Activated B cell treated with CpG ODN at 0.5 μM for 24 hours (primary cell): Measurements from ENCODE around the gene SOX5. TPM values are rescaled to one million over a fixed set of nuclear protein-coding genes. Genes with fewer than 3 reads are reported as not detected.

Source experiments
- ATAC-seq: fragments of 200-7000 bp; cut with Tn5 transposase; one replicate; pipeline ENCODE4 v1.10.0; 2021; ENCODE audit warnings: low read depth, mild to moderate bottlenecking, moderate library complexity
- CTCF ChIA-PET: fragments of 350-600 bp; sonication (Branson Sonifier 250); formaldehyde crosslinking; loops from one replicate; lab custom pipeline; 2021; ENCODE audit warnings: antibody characterized with exemption; lab: Charles Lee
- POLR2A ChIA-PET: fragments of 350-600 bp; sonication (Branson Sonifier 250); formaldehyde crosslinking; loops from one replicate; lab custom pipeline; 2021; ENCODE audit warnings: antibody characterized with exemption; lab: Charles Lee
- DNase-seq: peaks from one replicate; pipeline ENCODE4 v3.0.0; 2022
- H3K27ac Mint-ChIP-seq: one replicate; pipeline ENCODE4 v1.8.0; 2020; ENCODE audit warnings: mixed read lengths
- H3K27me3 Mint-ChIP-seq: one replicate; pipeline ENCODE4 v1.8.0; 2021; ENCODE audit warnings: mixed read lengths
- H3K36me3 Mint-ChIP-seq: one replicate; pipeline ENCODE4 v1.8.0; 2021; ENCODE audit warnings: low read depth, mixed read lengths
- H3K4me1 Mint-ChIP-seq: one replicate; pipeline ENCODE4 v1.8.0; 2021; ENCODE audit warnings: mixed read lengths
- H3K4me3 Mint-ChIP-seq: one replicate; pipeline ENCODE4 v1.8.0; 2020; ENCODE audit warnings: mild to moderate bottlenecking, mixed read lengths
- H3K9me3 Mint-ChIP-seq: one replicate; pipeline ENCODE4 v1.8.0; 2020; ENCODE audit warnings: mixed read lengths
- CTCF ChIP-seq: fragments of 200-600 bp; IDR thresholded peaks from one replicate; pipeline ENCODE4 v1.8.0; 2022; ENCODE audit warnings: antibody characterized with exemption, mild to moderate bottlenecking
- intact Hi-C: fragments of 100-400 bp; cut with micrococcal nuclease; formaldehyde crosslinking; loops from one replicate; pipeline ENCODE4 v1.15.1; 2024
- total RNA-seq: library from RNA; stranded (reverse); gene quantifications from 2 replicates; pipeline ENCODE4 v1.2.3, GENCODE V29; 2022

Gene SOX5
- total RNA-seq, 1 donor from 2014 or later: 85.5 TPM

GRCh38 chr12:23576372-23576771, 373.1 kb downstream of the SOX5 start:
- ChIA-PET POLR2A (no interaction called here), CTCF (no interaction called here)
- no peak overlapping the region for H3K4me3 Mint-ChIP-seq
- no peak overlapping the region for H3K27ac Mint-ChIP-seq
- no peak for TF ChIP-seq CTCF
- intact Hi-C loops: no loop called here
- no peaks in the 10 kb centered on the region for H3K9me3 Mint-ChIP-seq
- ATAC-seq (no peak), DNase-seq (no peak)
- no peaks in the 10 kb centered on the region for H3K36me3 Mint-ChIP-seq
- H3K4me1 Mint-ChIP-seq: no peaks in the 10 kb centered on the region
- H3K27me3 Mint-ChIP-seq: no peaks in the 10 kb centered on the region

- Mint-ChIP-seq H3K27me3 (no peaks in the 10 kb centered on the region), H3K4me1 (no peaks in the 10 kb centered on the region), H3K4me3 (no peak overlapping the region), H3K9me3 (no peaks in the 10 kb centered on the region), H3K27ac (no peak overlapping the region), H3K36me3 (no peaks in the 10 kb centered on the region)
- DNase-seq (no peak), ATAC-seq (no peak)
- intact Hi-C loops: no loop called here
- ChIA-PET CTCF (no interaction called here), POLR2A (no interaction called here)
- no peak for TF ChIP-seq CTCF
Observed at GRCh38 chr12:23569356-23569755, 380.1 kb downstream of the SOX5 start.

GRCh38 chr12:23566133-23566532, 383.3 kb downstream of the SOX5 start:
- H3K4me3 Mint-ChIP-seq: no peak overlapping the region
- ChIA-PET POLR2A (no interaction called here), CTCF (no interaction called here)
- ATAC-seq: no peak
- intact Hi-C loops: no loop called here
- H3K36me3 Mint-ChIP-seq: no peaks in the 10 kb centered on the region
- H3K27me3 Mint-ChIP-seq: no peaks in the 10 kb centered on the region
- TF ChIP-seq CTCF: no peak
- DNase-seq: no peak
- H3K27ac Mint-ChIP-seq: no peak overlapping the region
- no peaks in the 10 kb centered on the region for H3K9me3 Mint-ChIP-seq
- H3K4me1 Mint-ChIP-seq: no peaks in the 10 kb centered on the region

DNA sequence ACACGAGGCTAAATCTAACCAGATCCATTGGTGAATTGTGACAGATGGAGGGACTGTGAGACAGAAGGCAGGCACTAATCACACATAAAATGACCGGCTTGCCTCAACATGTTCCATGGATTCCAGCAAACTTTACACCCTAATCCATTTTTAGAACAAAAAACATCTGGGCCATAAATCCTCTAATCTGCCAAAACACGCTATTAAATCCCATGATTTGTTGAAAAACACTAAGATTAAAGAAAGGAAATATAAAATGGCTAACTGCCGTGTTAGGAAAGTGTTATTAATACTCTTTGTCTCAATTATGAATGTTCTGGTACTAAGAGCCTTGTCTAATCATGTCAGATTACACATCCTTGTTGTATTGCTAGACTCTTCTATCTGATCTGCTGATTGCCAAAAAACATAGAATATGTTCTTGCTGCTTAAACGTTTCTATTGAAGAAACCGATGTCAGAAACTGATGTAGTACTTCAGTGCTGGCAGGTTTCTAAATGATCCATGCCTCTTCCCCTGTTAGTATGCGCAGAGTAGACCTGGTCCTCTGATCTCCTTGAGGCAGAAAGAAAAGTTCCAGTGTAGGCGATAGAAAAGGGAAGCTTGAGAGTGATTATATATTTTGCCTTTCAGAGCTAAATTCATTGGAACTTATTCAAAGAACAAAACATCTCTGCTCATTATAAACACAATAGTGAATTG, 384.9 kb downstream of the SOX5 start:
- Mint-ChIP-seq H3K9me3 (no peaks in the 10 kb centered on the region), H3K4me1 (no peaks in the 10 kb centered on the region), H3K27ac (no peak overlapping the region), H3K27me3 (no peaks in the 10 kb centered on the region), H3K36me3 (no peaks in the 10 kb centered on the region), H3K4me3 (no peak overlapping the region)
- POLR2A ChIA-PET: no interaction called here
- DNase-seq (no peak), ATAC-seq (no peak)
- intact Hi-C loops: no loop called here
- TF ChIP-seq CTCF: no peak
- CTCF ChIA-PET: no interaction called here

- CTCF ChIA-PET: no interaction called here
- Mint-ChIP-seq H3K27ac (no peak overlapping the region), H3K4me3 (no peak overlapping the region), H3K4me1 (no peaks in the 10 kb centered on the region), H3K27me3 (no peaks in the 10 kb centered on the region), H3K36me3 (peaks cover 3% of the 10 kb centered on the region), H3K9me3 (no peaks in the 10 kb centered on the region)
- no peak for DNase-seq
- intact Hi-C loops: no loop called here
- TF ChIP-seq CTCF: no peak
- no peak for ATAC-seq
- POLR2A ChIA-PET: no interaction called here
Observed at GRCh38 chr12:23561364-23562345, 387.8 kb downstream of the SOX5 start.
